Stimulated activated CD8-positive, alpha-beta memory T cell treated with anti-CD3 and anti-CD28 coated beads, Interleukin-4, amount 100 ng/mL, for 24 hours (primary cell): ENCODE measurements around the gene NUPR1.
"Not testable (repeated sequence)": the region's sequence is repeated elsewhere in the genome, so short reads cannot be mapped to it uniquely, and the experiment has no call there.

Source experiments
- DNase-seq: peaks from one replicate; pipeline ENCODE4 v3.0.0-alpha.2; 2020; ENCODE audit warnings: low read depth

NUPR1 gene, protein sequence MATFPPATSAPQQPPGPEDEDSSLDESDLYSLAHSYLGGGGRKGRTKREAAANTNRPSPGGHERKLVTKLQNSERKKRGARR

GRCh38 chr16:28538733-28539596, at the start of gene NUPR1:
Gene NUPR1 (minus strand): TSS chr16:28538974. CDS start chr16:28538907, 67 bp downstream.
- no peak for DNase-seq

DNA sequence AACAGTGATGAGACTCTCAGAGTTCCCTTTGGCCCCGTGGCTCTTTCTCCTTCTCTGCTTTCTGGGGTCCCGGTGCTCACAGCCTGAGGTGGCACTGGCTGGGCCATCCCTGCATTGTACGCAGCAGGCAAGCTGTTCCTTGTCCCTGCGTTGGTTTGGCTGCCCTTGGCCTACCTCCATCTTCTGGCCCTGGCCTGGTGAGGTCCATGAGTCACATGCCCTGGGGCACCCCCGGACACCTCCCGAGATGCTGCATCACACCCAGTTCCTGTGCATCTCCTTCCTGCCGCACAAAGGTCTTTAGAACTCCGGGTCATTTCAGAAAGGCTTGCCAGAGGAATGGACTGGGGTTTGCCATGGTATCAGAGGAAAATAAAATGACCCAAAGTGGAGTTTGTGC, 48.6 kb upstream of the NUPR1 start:
- DNase-seq: no peak

DNA sequence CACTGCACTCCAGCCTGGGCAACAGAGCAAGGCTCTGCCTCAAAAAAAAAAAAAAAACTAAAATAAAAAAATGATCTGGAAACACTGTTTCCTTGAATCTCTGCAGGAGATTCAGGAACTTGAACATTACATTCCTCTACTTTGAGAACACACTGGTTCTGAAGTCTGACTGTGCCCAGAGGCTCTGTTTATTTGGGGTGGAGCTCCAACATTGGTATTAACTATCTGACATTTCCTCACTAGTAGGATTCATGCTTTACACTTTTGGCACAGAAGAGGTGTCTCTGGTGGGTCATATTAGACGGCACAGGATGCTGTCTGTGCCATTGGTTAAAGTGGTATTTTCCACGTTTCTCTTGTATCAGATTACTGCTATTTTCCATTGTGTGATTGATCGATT, 47.7 kb upstream of the NUPR1 start:
- DNase-seq: no peak

- no peak for DNase-seq
Observed at GRCh38 chr16:28585674-28586073, 46.9 kb upstream of the NUPR1 start.

- DNase-seq: no peak
Observed at GRCh38 chr16:28580726-28581315, 42.0 kb upstream of the NUPR1 start.

GRCh38 chr16:28575446-28576109, 36.8 kb upstream of the NUPR1 start:
- no peak for DNase-seq

- no peak for DNase-seq
Observed at GRCh38 chr16:28574925-28575324, 36.2 kb upstream of the NUPR1 start.

DNA sequence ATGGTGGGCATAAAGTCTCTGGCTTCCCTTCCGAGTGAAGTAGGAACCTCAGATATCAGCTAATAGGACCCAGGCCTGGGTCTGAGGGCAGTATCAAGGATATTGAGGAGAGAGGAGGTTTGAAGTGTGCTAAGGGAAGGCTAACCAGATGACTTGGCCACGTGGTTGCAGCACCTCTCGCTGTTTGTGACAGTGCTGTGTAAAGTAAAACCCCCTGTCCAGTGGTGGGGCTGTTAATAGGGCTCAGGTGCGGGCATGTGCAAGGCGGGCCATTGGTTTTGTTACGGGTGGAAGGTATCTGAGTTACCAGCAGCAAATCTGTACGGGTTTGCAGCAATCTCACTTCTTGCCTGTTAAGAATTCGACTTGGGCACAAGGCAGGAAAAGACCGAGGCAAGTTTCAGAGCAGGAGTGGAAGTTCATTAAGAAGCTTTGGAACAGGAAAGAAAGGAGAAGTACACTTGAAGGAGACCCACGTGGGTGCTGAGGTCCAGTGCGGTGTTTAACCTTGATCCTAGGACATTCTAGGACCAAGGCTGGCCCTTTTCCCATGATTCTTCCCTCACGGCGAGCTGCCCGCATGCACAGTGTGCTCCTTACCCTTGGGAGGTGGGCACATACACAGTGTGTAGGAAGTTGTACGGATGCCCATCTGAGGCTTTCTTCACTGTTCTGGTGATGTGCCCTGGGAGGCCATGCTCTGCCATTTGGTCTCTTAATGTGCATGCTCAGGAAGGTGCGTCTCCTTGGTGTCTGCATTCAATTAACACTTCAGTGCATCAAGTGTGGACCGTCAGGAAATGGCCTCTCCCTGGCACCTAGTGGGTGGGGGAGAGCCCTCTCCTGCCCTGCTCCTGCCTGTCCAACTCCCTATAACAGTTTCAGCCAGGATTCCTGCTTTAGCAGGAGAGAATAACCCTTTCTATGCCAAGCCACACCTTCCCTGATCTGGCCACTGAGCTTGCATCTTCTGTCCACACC, 35.3 kb upstream of the NUPR1 start:
- no peak for DNase-seq

DNA sequence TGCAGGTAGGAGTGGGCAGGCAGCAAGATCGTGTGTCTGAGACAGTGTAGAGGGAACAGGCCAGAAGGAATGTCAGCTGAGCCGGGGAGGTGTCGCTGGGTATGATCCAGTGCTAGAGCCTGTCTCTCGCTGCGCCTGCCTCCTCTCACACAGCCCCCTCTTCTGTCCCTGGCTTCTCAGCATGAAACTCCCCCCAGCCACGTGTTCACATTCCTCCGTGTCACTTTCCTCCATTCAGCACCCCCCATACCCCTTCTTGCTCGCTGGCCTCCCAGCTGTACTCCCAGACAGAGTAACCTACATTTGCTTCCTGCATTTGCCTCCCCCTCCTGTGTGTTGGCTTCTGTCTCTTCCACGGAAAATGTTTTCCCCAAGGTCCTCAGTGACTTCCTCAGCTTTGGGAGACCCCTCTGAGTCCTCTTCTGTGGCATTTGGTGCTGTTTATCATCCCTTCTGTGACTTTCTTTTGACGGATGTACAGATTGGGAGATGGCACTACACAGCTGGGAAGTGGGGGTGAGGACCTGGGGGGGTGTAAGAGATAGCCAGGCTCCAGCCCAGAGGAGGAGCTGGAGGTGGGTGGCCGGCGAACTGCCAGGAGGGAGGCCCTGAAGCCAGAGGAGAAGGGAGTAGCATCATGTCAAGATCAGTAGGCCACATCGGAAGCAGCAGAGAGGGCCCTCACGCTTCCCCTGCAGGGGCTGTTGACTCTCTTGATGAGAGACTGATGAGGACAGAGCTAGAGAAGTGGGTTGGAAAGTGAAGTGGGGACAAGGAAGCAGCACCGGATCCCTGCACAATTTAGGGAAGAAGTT, 34.1 kb upstream of the NUPR1 start:
- DNase-seq: no peak

DNA sequence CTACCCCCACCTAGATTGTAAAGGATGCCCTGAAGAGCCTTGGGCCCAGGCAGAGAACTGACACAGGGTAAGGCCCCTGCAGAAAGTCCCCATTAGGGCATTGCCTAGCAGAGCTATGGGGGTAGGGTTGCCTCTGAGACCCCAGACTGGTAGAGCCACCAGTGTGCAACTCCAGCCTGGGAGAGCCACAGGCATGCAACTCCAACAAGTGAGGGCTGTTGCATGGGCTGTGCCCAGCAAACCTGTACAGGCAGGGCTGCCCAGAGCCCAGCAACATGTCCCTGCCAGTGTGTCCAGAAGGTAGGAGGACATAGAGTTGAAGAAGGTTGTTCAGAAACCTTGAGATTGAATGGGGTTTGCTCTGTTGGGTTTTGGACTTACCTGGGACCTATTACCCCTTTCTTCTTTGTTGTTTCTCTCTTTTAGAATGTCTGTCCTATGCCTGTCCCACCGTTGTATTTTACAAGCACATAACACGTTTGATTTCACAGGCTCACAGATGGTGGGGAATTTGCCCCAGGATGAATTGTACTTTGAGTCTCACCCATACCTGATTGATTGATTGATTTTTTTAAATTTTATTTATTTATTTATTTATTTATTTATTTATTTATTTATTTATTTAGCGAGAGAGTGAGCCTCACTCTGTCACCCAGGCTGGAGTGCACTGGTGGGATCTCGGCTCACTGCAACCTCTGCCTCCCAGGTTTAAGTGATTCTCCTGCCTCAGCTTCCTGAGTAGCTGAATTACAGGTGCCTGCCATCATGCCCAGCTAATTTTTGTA, 31.4 kb upstream of the NUPR1 start:
- no peak for DNase-seq

- no peak for DNase-seq
Observed at GRCh38 chr16:28569021-28569420, 30.2 kb upstream of the NUPR1 start.

- DNase-seq: no peak
Observed at GRCh38 chr16:28567292-28567691, 28.5 kb upstream of the NUPR1 start.

- DNase-seq: not testable (repeated sequence)
Observed at GRCh38 chr16:28566233-28566925, 27.6 kb upstream of the NUPR1 start.

DNA sequence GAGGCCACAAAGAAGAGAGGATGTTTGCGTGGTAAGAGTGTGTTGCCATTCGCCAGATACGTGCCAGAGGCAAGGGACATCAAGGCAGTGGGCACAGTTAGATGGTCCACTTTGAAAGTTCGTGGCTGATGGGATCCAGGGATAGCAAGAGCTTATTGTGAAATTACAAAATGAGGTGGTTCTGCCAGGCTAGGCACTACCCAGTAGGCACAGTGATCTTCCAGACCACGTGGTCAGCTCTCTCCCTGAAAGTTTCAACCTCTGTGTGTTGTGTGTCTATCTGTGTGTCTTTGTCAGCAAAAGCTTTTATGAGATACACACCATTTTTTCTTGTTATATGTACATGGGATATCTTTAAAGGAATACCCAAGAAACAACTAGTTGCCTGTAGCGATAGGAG, 24.4 kb upstream of the NUPR1 start:
- no peak for DNase-seq

DNA sequence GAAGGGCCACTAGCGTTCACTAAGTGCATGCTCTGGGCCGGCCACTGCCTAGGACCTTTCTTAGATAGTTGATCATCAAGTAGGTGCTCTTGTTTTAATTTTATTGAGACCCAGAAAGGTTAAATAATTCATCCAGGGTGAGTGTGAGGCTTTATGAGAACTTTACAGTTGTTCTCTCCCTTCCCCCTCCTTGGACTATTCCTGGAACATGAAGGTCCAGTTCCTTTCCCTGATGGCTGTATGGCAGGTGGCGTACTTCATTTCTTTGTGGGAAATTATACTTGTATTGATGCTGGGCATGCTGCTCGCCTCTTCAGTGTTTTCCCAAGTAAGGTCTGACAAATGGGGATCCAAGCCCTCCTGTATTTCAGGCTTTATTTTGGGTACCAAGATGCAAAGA, 23.4 kb upstream of the NUPR1 start:
- DNase-seq: no peak

GRCh38 chr16:28561557-28562187, 22.9 kb upstream of the NUPR1 start:
- DNase-seq: no peak

DNA sequence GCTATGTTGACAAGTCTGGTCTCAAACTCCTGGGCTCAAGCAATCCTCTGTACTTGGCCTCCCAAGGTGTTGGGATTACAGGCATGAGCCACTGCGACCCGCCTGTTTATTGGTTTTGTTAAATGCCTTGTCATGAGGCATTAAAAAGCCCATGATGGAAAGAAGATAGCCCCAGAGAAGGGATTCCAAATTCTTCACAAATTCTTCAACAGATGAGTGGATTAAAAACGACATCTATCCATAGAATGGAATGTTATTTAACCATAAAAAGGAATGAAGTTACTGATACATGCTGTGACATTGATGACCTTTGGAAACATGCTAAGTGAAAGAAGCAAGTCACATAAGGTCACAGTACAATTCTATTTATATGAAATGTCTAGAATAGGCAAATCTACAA, 19.7 kb upstream of the NUPR1 start:
- no peak for DNase-seq

- no peak for DNase-seq
Observed at GRCh38 chr16:28556914-28557320, 18.1 kb upstream of the NUPR1 start.

- DNase-seq: no peak
Observed at GRCh38 chr16:28555561-28555960, 16.8 kb upstream of the NUPR1 start.
